ENCODE measurements around the gene UCP3. TPM values are rescaled to one million over a fixed set of nuclear protein-coding genes. Genes with fewer than 3 reads are reported as not detected.

The UCP3 gene
- total RNA-seq, 1 donor from 2014 or later, result not detected

GRCh38 chr11:73965076-73965763 is 43.7 kb downstream of the UCP3 start:
- Histone ChIP-seq H3K4me3 (no peak overlapping the region), H3K4me1 (peaks cover 0 to 3% of the 10 kb centered on the region in 2 donors), H3K36me3 (no peaks in the 10 kb centered on the region), H3K27me3 (no peaks in the 10 kb centered on the region), H3K9me3 (no peaks in the 10 kb centered on the region), H3K27ac (no peak overlapping the region)
- peak in 1 of 2 donors; percentile 52 for DNase-seq (ENCODE audit: low spot score in 2 of 2)
- intact Hi-C loops (cut with DNase I), result no loop called here
- TF ChIP-seq CTCF (IDR thresholded peaks at IDR 0.05), result no peak

- intact Hi-C loops (cut with DNase I), result no loop called here
- Histone ChIP-seq H3K4me1 (peaks cover 0 to 3% of the 10 kb centered on the region in 2 donors), H3K27me3 (no peaks in the 10 kb centered on the region), H3K27ac (no peak overlapping the region), H3K9me3 (no peaks in the 10 kb centered on the region), H3K4me3 (no peak overlapping the region), H3K36me3 (no peaks in the 10 kb centered on the region)
- TF ChIP-seq CTCF (IDR thresholded peaks at IDR 0.05), result no peak
- no peak for DNase-seq (ENCODE audit: low spot score in 2 of 2)
Observed at GRCh38 chr11:73963861-73964260, 45.0 kb downstream of the UCP3 start.

GRCh38 chr11:73962101-73962705 is 46.7 kb downstream of the UCP3 start:
- Histone ChIP-seq H3K4me1 (peaks cover 0 to 3% of the 10 kb centered on the region in 2 donors), H3K4me3 (no peak overlapping the region), H3K36me3 (no peaks in the 10 kb centered on the region), H3K9me3 (no peaks in the 10 kb centered on the region), H3K27ac (no peak overlapping the region), H3K27me3 (no peaks in the 10 kb centered on the region)
- TF ChIP-seq CTCF (IDR thresholded peaks at IDR 0.05), result no peak
- intact Hi-C loops (cut with DNase I), result no loop called here
- DNase-seq (ENCODE audit: low spot score in 2 of 2), result peak in 1 of 2 donors; percentile 11

- Histone ChIP-seq H3K27me3 (no peaks in the 10 kb centered on the region), H3K9me3 (no peaks in the 10 kb centered on the region), H3K36me3 (no peaks in the 10 kb centered on the region), H3K4me3 (no peak overlapping the region), H3K27ac (no peak overlapping the region), H3K4me1 (peaks cover 0 to 3% of the 10 kb centered on the region in 2 donors)
- no peak for TF ChIP-seq CTCF (IDR thresholded peaks at IDR 0.05)
- intact Hi-C loops (cut with DNase I), result no loop called here
- DNase-seq (ENCODE audit: low spot score in 2 of 2), result peak in 1 of 2 donors; percentile 56
Observed at GRCh38 chr11:73961321-73961720, 47.6 kb downstream of the UCP3 start.

GRCh38 chr11:73958521-73959141 is 50.3 kb downstream of the UCP3 start:
- no peaks in the 10 kb centered on the region for H3K9me3 ChIP-seq
- H3K36me3 ChIP-seq, result no peaks in the 10 kb centered on the region
- intact Hi-C loops (cut with DNase I), result no loop called here
- TF ChIP-seq CTCF (IDR thresholded peaks at IDR 0.05), result no peak
- H3K27ac ChIP-seq, result no peak overlapping the region
- no peaks in the 10 kb centered on the region for H3K4me1 ChIP-seq
- DNase-seq (ENCODE audit: low spot score in 2 of 2), result peak in 1 of 2 donors; percentile 52
- no peaks in the 10 kb centered on the region for H3K27me3 ChIP-seq
- no peak overlapping the region for H3K4me3 ChIP-seq

Data from ascending aorta (tissue), 2 donors.